Measurements from ENCODE around the gene ARAP1. TPM values are rescaled to one million over a fixed set of nuclear protein-coding genes. Genes with fewer than 3 reads are reported as not detected.

The ARAP1 gene
- total RNA-seq, 2 experiments from 2014 or later, result 77.7 to 91.5 TPM

DNA sequence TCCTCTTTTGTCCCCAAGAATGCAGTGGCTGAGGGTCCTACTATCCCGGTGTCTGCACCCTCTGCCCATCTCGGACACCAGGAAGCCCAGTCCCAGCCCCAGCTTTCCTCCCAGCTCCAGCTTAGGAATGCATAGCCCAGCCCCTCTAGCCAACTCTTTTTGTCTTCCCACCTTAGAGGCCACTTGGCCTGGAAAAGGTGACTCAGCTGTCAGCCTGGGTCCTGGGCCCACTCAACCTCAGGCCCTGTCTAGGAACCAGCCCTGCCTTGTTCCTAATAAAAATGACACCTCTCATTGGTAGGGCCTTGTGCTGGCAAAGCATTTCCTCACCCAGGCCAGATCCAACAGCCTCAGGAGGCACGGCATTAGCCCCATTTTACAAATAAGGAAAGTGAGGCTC is 106.2 kb downstream of the ARAP1 start:
- no peaks in the 10 kb centered on the region for H3K9me3 Mint-ChIP-seq
- POLR2A ChIA-PET, result interaction anchor here (1.1 kb wide), 1 partner anchor 29 kb away, joined by 3 read pairs; the partner anchor contains the start of gene PDE2A
- TF ChIP-seq, protein P1, sequence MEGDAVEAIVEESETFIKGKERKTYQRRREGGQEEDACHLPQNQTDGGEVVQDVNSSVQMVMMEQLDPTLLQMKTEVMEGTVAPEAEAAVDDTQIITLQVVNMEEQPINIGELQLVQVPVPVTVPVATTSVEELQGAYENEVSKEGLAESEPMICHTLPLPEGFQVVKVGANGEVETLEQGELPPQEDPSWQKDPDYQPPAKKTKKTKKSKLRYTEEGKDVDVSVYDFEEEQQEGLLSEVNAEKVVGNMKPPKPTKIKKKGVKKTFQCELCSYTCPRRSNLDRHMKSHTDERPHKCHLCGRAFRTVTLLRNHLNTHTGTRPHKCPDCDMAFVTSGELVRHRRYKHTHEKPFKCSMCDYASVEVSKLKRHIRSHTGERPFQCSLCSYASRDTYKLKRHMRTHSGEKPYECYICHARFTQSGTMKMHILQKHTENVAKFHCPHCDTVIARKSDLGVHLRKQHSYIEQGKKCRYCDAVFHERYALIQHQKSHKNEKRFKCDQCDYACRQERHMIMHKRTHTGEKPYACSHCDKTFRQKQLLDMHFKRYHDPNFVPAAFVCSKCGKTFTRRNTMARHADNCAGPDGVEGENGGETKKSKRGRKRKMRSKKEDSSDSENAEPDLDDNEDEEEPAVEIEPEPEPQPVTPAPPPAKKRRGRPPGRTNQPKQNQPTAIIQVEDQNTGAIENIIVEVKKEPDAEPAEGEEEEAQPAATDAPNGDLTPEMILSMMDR (IDR thresholded peaks at IDR 0.05), result no peak
- no peaks in the 10 kb centered on the region for H3K4me1 Mint-ChIP-seq (ENCODE audit: low read depth)
- CTCF ChIA-PET, result interaction anchor here (17.0 kb wide), 1 partner anchor 58 kb away, joined by 171 read pairs; no protein-coding TSS in a partner anchor
- no peak overlapping the region for H3K4me3 Mint-ChIP-seq
- intact Hi-C loops (cut with micrococcal nuclease), result no loop called here
- no peak overlapping the region for H3K27ac Mint-ChIP-seq
- DNase-seq, result no peak
- H3K36me3 Mint-ChIP-seq (ENCODE audit: low read depth), result no peaks in the 10 kb centered on the region
- no peak for ATAC-seq
- H3K27me3 Mint-ChIP-seq, result no peaks in the 10 kb centered on the region

DNA sequence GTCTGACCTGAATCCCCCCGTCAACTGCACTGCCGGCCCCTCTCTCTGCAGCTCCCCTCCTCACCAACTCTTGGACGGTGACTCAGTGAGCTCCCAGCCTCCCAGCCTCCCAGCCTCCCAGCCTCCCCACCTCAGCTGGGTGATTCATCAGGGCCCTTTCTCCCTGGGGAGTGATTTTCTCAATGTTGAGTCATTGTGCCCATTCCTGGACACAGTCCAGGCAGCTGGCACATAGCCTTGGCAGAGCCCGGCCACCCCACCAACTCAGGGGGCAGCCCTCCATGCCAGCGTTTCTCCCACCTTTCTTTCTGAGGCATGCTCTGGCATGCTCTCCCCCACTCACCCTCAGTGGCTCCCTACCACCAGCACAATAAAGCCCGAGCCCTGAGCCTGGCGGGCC is 108.7 kb downstream of the ARAP1 start:
- Mint-ChIP-seq H3K27me3 (no peaks in the 10 kb centered on the region), H3K27ac (no peak overlapping the region), H3K4me3 (peak overlapping the region; percentile 16), H3K36me3 (ENCODE audit: low read depth) (no peaks in the 10 kb centered on the region), H3K4me1 (ENCODE audit: low read depth) (no peaks in the 10 kb centered on the region), H3K9me3 (no peaks in the 10 kb centered on the region)
- intact Hi-C loops (cut with micrococcal nuclease), result loop anchor here (5.0 kb wide), 1 partner anchor 161 kb away; no protein-coding TSS in a partner anchor
- TF ChIP-seq, protein P1 (IDR thresholded peaks at IDR 0.05), result no peak
- DNase-seq (no peak), ATAC-seq (no peak)
- CTCF ChIA-PET, result interaction anchor here (0.5 to 17.0 kb wide), 19 partner anchors 9 to 556 kb away, joined by 3 to 171 read pairs (median 4); no protein-coding TSS in a partner anchor
- POLR2A ChIA-PET, result interaction anchor here (0.9 to 1.0 kb wide), 2 partner anchors 11 to 52 kb away, joined by 3 read pairs; no protein-coding TSS in a partner anchor

DNA sequence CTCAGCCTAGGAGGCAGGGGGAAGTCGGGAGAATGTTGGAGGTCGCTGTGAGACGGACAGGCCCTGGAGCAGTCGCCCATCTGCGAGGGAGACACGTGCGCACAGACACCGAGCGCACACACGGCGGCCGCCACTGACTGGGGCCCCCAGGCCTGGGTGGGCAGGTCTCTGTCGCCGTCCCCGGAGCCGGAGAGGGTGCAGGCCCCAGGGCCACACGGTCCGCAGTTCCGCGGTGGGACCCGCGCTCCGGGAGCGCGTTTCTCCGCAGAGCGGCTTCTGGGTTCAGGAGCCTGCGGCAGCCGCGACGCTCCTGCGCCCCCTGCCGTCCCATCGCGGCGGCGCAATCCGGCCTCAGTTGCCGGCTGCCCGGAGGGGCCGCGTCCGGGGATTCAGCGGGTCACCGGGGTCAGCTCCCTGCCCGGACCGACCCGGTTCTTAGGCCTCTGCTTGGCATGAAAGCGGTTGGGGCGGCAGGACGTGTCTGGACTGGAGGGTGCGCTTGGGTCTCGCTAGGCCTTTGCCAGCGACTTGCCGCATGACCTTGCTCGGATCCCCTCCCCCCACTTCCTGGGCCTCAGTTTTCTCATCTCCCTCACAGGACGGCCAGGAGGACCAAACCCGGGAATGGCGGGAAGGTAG is 109.2 kb downstream of the ARAP1 start:
- Mint-ChIP-seq H3K4me1 (ENCODE audit: low read depth) (no peaks in the 10 kb centered on the region), H3K27me3 (no peaks in the 10 kb centered on the region), H3K9me3 (no peaks in the 10 kb centered on the region), H3K36me3 (ENCODE audit: low read depth) (no peaks in the 10 kb centered on the region), H3K4me3 (peak overlapping the region; percentile 57), H3K27ac (no peak overlapping the region)
- DNase-seq (peak; percentile 70), ATAC-seq (peak; percentile 90)
- POLR2A ChIA-PET, result interaction anchor here (0.9 to 1.0 kb wide), 2 partner anchors 11 to 52 kb away, joined by 3 read pairs; no protein-coding TSS in a partner anchor
- intact Hi-C loops (cut with micrococcal nuclease), result loop anchor here (5.0 kb wide), 1 partner anchor 161 kb away; no protein-coding TSS in a partner anchor
- CTCF ChIA-PET, result interaction anchor here (0.7 to 17.0 kb wide), 18 partner anchors 10 to 556 kb away, joined by 3 to 171 read pairs (median 4); no protein-coding TSS in a partner anchor
- TF ChIP-seq, protein P1 (IDR thresholded peaks at IDR 0.05), result peak; percentile 100

GRCh38 chr11:72642043-72642883 is 109.9 kb downstream of the ARAP1 start:
- Mint-ChIP-seq H3K27me3 (no peaks in the 10 kb centered on the region), H3K4me1 (ENCODE audit: low read depth) (no peaks in the 10 kb centered on the region), H3K27ac (no peak overlapping the region), H3K9me3 (no peaks in the 10 kb centered on the region), H3K36me3 (ENCODE audit: low read depth) (no peaks in the 10 kb centered on the region), H3K4me3 (peak overlapping the region; percentile 57)
- TF ChIP-seq, protein P1 (IDR thresholded peaks at IDR 0.05), result no peak
- peak; percentile 41 for ATAC-seq
- peak; percentile 14 for DNase-seq
- CTCF ChIA-PET, result interaction anchor here (0.8 to 17.0 kb wide), 8 partner anchors 12 to 171 kb away, joined by 3 to 171 read pairs (median 4); no protein-coding TSS in a partner anchor
- intact Hi-C loops (cut with micrococcal nuclease), result loop anchor here (5.0 kb wide), 1 partner anchor 160 kb away; no protein-coding TSS in a partner anchor
- POLR2A ChIA-PET, result interaction anchor here (0.9 to 1.0 kb wide), 2 partner anchors 10 to 51 kb away, joined by 3 read pairs; no protein-coding TSS in a partner anchor

Data from activated CD8-positive, alpha-beta T cell treated with anti-CD3 and anti-CD28 coated beads for 36 hours (primary cell).